ENCODE results near the gene CMYA5. TPM values are rescaled to one million over a fixed set of nuclear protein-coding genes. Genes with fewer than 3 reads are reported as not detected.

The CMYA5 gene
- total RNA-seq, 1 donor from 2014 or later, result 0.36 TPM

DNA sequence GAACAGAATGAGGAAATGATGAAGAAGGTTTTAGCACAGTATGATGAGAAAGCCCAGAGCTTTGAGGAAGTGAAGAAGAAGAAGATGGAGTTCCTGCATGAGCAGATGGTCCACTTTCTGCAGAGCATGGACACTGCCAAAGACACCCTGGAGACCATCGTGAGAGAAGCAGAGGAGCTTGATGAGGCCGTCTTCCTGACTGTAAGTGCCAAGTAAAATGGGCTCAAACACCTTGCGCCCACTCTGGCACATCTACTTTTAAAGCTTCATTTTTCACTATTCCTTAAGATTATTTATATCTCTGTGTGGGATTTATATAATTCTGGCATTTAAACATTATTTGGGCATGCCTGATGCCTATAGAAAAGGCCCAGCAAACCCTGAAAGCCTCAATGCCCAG, 55.6 kb downstream of the CMYA5 start:
- H3K36me3 Mint-ChIP-seq (ENCODE audit: low read depth, unreplicated experiment), result no peaks in the 10 kb centered on the region
- DNase-seq (ENCODE audit: low spot score), result no peak
- H3K4me1 Mint-ChIP-seq (ENCODE audit: unreplicated experiment), result no peaks in the 10 kb centered on the region
- H3K4me3 Mint-ChIP-seq (ENCODE audit: unreplicated experiment), result no peak overlapping the region
- no peaks in the 10 kb centered on the region for H3K9me3 Mint-ChIP-seq (ENCODE audit: unreplicated experiment)
- H3K27ac Mint-ChIP-seq (ENCODE audit: unreplicated experiment), result no peak overlapping the region
- TF ChIP-seq, protein P1, sequence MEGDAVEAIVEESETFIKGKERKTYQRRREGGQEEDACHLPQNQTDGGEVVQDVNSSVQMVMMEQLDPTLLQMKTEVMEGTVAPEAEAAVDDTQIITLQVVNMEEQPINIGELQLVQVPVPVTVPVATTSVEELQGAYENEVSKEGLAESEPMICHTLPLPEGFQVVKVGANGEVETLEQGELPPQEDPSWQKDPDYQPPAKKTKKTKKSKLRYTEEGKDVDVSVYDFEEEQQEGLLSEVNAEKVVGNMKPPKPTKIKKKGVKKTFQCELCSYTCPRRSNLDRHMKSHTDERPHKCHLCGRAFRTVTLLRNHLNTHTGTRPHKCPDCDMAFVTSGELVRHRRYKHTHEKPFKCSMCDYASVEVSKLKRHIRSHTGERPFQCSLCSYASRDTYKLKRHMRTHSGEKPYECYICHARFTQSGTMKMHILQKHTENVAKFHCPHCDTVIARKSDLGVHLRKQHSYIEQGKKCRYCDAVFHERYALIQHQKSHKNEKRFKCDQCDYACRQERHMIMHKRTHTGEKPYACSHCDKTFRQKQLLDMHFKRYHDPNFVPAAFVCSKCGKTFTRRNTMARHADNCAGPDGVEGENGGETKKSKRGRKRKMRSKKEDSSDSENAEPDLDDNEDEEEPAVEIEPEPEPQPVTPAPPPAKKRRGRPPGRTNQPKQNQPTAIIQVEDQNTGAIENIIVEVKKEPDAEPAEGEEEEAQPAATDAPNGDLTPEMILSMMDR (IDR thresholded peaks at IDR 0.05; ENCODE audit: unreplicated experiment), result no peak
- H3K27me3 Mint-ChIP-seq (ENCODE audit: unreplicated experiment), result no peaks in the 10 kb centered on the region

DNA sequence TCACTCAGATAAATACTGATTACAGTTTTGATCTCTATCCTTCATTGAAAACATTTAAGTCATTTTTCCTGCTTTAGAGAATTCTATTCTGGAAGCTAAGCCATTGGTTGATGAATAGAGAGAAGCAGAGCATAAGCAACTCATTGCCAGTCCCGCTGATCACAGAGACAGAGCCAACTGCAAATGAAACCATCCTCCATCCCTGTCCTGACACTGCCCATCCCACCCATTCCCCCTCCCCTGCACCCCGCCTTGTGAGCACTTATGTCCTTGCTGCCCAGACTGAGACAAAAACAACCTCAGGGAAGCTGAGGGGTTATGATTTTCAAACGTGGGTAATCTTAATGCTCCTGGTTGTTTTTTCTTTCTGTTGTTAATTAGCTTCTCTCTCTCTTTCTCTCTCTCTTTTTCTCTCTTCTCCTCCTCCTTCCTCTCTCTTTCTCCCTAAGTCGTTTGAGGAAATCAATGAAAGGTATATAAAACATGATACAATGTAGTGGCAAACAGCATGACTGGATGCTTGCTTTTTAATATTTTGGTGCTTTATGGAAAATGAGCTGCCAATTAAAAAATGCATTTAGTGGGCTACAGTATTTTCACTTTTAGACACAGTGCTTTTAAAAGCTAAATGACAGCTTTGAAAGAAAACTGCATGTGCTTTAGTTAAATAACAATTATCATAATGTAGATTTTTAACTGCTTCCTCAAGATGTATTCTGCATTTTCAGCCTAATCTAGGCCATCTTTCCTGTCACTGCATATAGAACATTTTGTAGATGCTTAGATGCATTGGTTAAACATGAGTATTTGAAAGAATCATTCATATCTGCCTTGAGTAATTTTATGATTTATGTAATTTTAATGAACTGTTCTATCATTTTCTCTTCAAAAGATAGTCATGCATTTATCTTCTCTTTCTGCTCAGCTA, 57.3 kb downstream of the CMYA5 start:
- Mint-ChIP-seq H3K27me3 (ENCODE audit: unreplicated experiment) (no peaks in the 10 kb centered on the region), H3K4me3 (ENCODE audit: unreplicated experiment) (no peak overlapping the region), H3K9me3 (ENCODE audit: unreplicated experiment) (no peaks in the 10 kb centered on the region), H3K4me1 (ENCODE audit: unreplicated experiment) (no peaks in the 10 kb centered on the region), H3K27ac (ENCODE audit: unreplicated experiment) (no peak overlapping the region), H3K36me3 (ENCODE audit: low read depth, unreplicated experiment) (no peaks in the 10 kb centered on the region)
- no peak for DNase-seq (ENCODE audit: low spot score)
- TF ChIP-seq, protein P1 (IDR thresholded peaks at IDR 0.05; ENCODE audit: unreplicated experiment), result no peak

DNA sequence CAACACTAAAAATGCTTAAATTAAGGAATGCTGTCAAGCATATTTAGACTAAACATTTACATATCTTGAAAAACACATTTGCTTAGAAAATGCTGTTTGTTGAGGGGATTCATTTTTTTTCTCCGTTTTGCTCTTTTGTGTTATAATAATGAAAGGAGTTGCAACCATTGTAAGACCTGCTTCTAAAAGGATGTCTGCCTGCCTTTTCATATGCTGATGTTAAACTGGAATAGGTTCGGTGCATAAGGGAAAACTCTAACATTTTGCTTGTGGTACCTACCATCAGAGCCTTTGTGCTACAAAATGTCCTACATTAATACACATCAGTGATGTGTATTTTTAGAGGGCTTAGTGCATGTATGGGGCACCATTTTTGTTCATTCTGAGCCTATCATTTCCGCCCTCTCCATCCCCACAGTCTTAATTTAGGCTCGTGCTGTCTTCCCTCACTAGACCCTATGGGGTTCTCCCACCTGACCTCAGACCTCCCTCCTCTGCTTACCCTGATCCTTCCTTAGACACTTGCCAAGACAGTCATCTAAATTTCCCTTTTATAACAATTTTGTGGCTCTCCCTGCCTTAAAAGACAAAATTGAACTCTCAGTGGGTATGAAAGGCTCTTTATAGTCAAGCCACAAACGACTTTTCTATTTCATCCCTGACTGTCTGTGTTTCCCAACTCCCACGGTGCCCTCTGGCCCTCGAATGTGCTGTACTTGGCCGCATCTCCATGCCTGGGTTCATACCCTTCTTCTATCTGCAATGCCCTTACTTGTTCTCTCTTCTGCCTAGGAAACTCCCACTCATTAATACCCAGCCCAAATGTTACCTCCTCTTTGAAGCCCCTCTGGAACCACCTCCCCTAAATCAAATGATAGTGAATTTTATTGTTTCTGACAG, 61.2 kb downstream of the CMYA5 start:
- Mint-ChIP-seq H3K4me3 (ENCODE audit: unreplicated experiment) (no peak overlapping the region), H3K27me3 (ENCODE audit: unreplicated experiment) (no peaks in the 10 kb centered on the region), H3K27ac (ENCODE audit: unreplicated experiment) (no peak overlapping the region), H3K4me1 (ENCODE audit: unreplicated experiment) (no peaks in the 10 kb centered on the region), H3K36me3 (ENCODE audit: low read depth, unreplicated experiment) (no peaks in the 10 kb centered on the region), H3K9me3 (ENCODE audit: unreplicated experiment) (no peaks in the 10 kb centered on the region)
- no peak for DNase-seq (ENCODE audit: low spot score)
- TF ChIP-seq, protein P1 (IDR thresholded peaks at IDR 0.05; ENCODE audit: unreplicated experiment), result no peak

DNA sequence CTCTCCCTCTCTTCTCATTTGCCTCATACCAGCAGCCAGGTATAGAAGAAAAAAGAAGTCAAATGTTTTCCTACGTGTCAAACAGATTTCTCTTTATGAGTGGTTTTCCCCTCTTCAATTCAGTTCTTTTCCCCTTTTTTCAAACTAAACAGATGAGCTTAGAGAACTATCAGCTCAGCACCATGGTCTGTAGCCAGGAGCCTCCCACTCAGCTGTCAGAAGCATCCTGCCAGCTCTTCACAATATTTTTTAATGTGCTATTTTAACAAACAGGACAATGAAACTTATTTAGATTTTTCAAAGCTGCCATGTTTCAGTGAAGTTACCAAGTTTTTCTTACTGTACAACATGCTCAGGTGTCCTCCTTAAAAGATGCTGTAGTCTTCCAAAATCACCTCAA, 63.5 kb downstream of the CMYA5 start:
- TF ChIP-seq, protein P1 (IDR thresholded peaks at IDR 0.05; ENCODE audit: unreplicated experiment), result no peak
- no peak for DNase-seq (ENCODE audit: low spot score)
- H3K27me3 Mint-ChIP-seq (ENCODE audit: unreplicated experiment), result no peaks in the 10 kb centered on the region
- no peak overlapping the region for H3K27ac Mint-ChIP-seq (ENCODE audit: unreplicated experiment)
- no peaks in the 10 kb centered on the region for H3K9me3 Mint-ChIP-seq (ENCODE audit: unreplicated experiment)
- no peaks in the 10 kb centered on the region for H3K36me3 Mint-ChIP-seq (ENCODE audit: low read depth, unreplicated experiment)
- H3K4me1 Mint-ChIP-seq (ENCODE audit: unreplicated experiment), result peaks cover 4% of the 10 kb centered on the region
- no peak overlapping the region for H3K4me3 Mint-ChIP-seq (ENCODE audit: unreplicated experiment)

Measured in endothelial cell (in vitro differentiated cells).